NAMALWA (cell line): ENCODE results near the gene ZBTB2.

Experiments used
- DNase-seq: peaks from one replicate; pipeline ENCODE4 v3.0.0-alpha.2; 2015; ENCODE audit warnings: low spot score

ZBTB2 gene

DNA sequence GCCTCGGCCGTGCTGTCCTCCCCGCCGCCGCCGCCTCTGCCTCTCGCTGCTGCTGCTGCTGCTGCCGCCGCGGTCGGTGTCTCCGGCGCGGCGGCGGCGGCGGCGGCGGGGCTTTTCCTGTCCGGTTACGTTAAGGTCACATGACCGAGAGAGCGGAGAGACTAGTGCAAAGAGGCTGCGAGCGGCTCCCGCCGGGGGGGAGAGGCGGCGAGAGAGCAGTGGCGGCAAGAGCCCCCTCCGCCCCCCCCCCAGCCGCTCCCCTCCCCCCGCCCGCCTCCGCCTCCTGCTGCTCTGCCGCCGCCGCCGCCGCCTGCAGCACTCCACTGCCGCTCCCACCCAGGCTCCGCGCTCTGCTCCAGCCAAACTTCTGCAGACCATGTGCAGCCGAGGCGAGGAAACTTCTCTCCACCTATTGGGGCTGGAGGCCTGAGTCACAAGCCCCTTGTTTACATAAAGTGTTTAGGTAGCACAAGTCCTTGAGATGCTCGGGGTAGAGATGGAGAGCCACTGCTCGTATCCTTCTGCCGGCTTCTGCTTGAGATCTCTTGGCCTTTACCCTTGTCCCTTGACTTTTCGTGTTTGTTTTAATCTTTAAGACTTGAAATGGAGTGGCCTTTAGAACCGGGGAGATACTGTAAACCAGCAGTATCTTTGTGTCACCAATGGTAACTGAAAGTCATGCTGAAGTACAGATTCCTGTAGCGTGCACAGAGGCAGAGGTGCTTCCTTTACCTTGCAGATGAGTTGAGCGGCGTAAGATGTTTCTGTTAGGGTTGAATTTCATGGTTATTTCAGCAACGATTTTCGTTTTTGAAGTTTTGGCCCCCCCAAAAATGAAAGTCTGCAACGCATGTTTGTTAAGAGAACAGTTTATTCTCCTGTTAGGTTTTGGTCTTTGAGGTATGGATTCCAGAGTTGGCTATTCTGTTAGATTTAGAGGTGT lies at the start of gene ZBTB2:
ZBTB2 (minus strand) TSS at position 89 of the 943 bp plus-strand sequence. CDS start 17,922 bp downstream, outside the sequence.
- DNase-seq: peak; percentile 91

GRCh38 chr6:151440930-151441329 lies 49.6 kb upstream of the ZBTB2 start:
- DNase-seq: peak; percentile 24

- no peak for DNase-seq
Measured at GRCh38 chr6:151440498-151440897, 49.1 kb upstream of the ZBTB2 start.

DNA sequence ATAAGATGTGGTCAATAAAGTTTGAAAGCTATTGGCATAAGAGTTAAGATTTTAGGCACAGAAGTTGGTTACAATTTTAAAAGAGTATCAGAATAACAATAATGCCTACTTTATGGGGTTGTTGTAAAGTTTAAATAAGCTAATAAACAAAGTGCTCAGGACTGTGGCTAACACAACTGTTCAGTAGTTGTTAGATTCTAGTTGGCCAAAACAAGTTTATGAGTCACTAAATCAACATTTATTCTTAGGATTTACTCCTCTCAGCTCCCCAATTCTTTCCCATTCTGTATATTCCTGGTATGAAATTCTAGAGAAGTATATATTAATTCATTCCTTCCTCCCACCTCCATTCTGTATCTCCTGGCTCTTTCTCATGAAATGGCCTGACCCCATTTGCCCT lies 46.0 kb upstream of the ZBTB2 start:
- no peak for DNase-seq

GRCh38 chr6:151436802-151437201 lies 45.4 kb upstream of the ZBTB2 start:
- no peak for DNase-seq

DNA sequence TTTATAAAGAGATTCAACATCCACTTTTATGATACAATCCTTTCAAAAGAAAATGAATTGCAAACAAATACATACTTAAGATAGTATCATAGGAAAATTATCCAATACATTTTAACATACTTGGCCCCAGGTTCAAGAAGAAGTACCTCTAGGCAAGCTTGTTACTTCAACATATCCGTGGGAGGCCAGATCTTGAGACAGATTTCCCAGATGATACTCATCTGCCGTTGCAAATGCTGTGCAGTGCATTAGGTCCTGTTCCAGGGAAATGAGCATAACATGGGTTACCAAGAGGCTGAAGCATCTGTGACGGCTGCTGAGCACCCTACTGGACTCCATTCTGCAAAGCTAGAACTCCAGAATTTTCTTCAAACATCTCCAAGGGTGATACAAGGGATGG lies 44.9 kb upstream of the ZBTB2 start:
- no peak for DNase-seq

DNA sequence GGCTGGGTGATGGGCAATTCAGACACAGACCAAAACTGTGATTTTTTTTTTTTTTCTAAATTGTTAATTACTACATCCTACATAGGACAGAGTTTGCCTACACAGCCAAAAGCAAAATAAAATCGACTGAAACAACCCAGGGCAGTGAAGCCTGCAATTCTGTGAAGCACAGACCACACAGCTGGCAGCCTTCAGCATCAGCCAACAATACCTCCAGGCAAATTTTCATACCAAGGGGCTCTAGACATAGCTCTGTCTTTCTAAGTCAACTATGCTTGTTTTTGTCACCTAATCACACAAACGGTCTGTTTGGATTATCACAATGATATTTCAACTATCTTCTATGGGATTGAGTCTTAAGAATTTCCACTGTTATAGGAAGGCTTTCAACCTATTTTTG lies 43.0 kb upstream of the ZBTB2 start:
- DNase-seq: peak; percentile 28

DNA sequence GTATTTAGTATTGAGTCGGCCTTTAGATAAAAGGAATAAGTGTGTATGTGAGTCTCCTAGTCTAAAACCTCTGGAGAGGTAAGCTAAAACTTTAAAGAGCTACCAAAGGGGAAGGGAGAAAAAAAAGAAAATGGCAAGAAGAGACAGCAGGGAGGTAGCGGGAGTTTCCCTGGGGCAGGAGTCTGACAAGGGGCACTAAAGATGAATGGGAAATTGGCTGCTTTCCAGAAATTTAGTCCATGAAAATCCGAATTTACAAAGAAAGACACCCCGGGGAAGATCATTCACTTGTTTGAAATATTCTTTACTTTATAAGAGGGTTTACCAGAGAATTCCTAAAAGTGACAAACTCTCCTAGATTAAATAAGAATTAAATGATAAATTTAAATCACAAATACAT lies 41.3 kb upstream of the ZBTB2 start:
- DNase-seq: no peak

GRCh38 chr6:151431337-151431736 lies 40.0 kb upstream of the ZBTB2 start:
- no peak for DNase-seq

GRCh38 chr6:151430886-151431285 lies 39.5 kb upstream of the ZBTB2 start:
- peak; percentile 22 for DNase-seq

- DNase-seq: no peak
Measured at GRCh38 chr6:151428093-151428735, 36.9 kb upstream of the ZBTB2 start.

- DNase-seq: no peak
Measured at GRCh38 chr6:151425561-151425960, 34.2 kb upstream of the ZBTB2 start.

GRCh38 chr6:151422981-151423380 lies 31.6 kb upstream of the ZBTB2 start:
- no peak for DNase-seq

- no peak for DNase-seq
Measured at GRCh38 chr6:151417477-151417876, 26.1 kb upstream of the ZBTB2 start.

- DNase-seq: no peak
Measured at GRCh38 chr6:151414641-151415260, 23.4 kb upstream of the ZBTB2 start.

- no peak for DNase-seq
Measured at GRCh38 chr6:151413372-151414145, 22.2 kb upstream of the ZBTB2 start.

DNA sequence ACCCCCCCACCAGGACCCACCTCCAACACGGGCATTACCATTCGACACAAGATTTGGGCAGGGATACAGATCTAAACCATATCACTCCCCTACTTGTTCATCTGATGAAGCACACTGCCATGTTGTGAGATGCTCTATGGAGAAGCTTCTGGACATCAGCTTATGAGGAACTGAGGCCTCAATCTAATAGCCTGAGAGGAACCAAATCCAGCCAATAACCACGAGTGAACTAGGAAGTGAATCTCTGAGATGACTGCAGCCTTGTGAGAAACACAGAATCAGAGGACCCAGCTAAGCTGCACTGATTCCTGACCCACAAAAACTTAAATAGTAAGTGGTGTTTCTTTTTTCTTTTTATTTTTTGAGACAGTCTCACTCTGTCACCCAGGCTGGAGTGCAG lies 21.6 kb upstream of the ZBTB2 start:
- no peak for DNase-seq

DNA sequence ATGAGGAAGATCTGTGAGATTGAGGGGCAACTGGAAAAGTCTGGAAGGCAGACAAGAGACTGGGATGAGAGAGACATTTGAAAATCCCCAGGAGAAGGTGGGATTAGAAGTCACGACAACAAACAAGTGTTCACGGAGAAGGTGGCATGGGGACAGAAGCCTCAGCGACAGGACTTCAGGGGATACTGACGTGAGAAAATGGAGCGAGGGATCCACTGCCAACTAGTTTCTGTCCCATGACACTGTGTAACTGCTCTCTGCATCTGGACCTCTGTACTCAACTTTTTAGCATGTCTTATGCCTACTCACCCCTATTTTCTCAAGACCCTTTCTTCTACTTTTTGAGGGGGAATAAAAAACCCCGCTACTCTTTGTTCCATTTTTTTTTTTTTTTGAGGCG lies 18.3 kb upstream of the ZBTB2 start:
- DNase-seq: no peak

DNA sequence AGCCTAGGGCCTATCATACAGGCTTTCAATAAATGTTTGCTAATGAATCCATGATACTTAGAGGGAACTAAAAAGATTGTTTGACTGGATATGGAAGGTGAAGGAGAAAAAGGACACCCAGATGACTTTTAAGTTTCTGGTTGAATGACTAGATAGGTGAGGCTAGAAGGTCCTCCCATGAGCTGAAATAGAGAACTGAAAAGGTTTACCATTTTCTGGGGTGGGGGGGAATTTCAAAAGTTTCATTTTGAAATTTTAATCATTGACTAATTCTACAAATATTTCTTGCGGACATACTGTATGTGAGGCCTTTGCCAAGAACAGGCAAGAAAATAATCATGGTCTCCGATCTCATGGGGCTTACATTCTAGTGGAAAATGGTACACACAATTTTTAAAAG lies 17.9 kb upstream of the ZBTB2 start:
- DNase-seq: no peak

DNA sequence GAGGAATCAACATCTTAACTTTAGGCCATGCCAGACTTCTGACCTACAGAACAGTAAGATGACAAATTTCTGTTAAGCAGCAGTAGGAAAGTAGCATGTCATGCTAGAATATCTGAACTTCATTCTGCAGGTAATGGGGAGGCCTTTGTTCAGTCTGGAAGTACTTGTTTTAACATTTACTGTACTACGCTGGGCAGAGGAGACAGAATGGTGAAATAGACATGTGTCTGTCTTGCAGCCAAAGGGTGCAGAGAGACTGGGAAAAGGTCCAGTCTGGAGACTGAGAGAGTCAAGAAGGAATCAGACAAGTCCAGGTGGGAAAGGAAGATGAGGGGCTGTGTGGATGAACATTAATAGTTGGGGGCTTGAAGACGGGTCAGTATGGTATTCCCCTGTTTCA lies 17.5 kb upstream of the ZBTB2 start:
- DNase-seq: no peak

DNA sequence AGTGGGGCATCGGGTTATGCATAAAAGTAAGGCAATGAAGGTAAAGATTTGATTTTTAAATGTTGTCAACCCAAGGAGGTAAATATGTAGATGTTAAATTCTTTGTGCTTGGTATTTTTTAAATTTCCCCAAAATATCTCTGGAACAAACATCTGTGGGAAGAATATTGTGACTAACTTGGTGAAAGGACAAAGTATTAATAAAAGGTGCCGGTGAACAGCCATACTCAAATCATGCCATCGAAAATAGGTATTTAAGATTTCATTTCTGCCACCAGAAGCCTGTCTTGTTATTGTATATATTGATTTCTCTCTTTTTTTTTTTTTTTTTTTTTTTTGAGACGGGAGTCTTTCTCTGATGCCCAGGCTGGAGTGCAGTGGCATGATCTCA lies 12.6 kb upstream of the ZBTB2 start:
- no peak for DNase-seq

DNA sequence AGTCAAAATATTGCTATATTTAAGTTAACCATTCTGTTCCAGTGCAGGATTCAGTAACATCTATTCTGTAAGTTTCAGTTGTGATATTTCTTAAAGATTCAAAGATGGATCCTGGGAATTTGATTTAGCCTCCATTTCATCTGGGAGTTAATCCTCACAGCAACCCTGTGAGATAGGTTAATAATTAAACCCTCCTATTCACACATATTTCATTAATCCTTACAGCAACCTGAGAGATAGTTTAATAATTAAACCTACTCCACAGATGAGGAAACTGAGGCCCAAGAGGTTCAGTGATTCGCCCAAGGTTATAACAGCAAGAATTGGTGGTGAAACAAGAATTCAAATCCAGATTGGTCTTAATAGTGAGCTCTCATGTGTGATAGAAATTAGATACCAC lies 10.9 kb upstream of the ZBTB2 start:
- no peak for DNase-seq
